Progenitor cell of endocrine pancreas (in vitro differentiated cells): Measurements from ENCODE around the gene ACAP2. TPM values are rescaled to one million over a fixed set of nuclear protein-coding genes. Genes with fewer than 3 reads are reported as not detected.
A peak's percentile ranks its signal among the peaks of the same experiment; 100 is the strongest.

ENCODE experiments used
- DNase-seq: peaks from one replicate; pipeline ENCODE4 v3.0.0; 2021; ENCODE audit warnings: low spot score; ENCODE audit not compliant: unreplicated experiment
- H3K27ac Mint-ChIP-seq: 2 replicates; pipeline ENCODE4 v1.8.0; 2021; ENCODE audit warnings: mild to moderate bottlenecking, moderate library complexity, mixed read lengths
- H3K27me3 Mint-ChIP-seq: 2 replicates; pipeline ENCODE4 v1.8.0; 2021; ENCODE audit warnings: mixed read lengths
- H3K36me3 Mint-ChIP-seq: 2 replicates; pipeline ENCODE4 v1.8.0; 2022; ENCODE audit warnings: mixed read lengths; ENCODE audit not compliant: insufficient read depth
- H3K4me1 Mint-ChIP-seq: 2 replicates; pipeline ENCODE4 v1.8.0; 2021; ENCODE audit warnings: low read depth, mixed read lengths
- H3K4me3 Mint-ChIP-seq: 2 replicates; pipeline ENCODE4 v1.8.0; 2021; ENCODE audit warnings: low read depth, mild to moderate bottlenecking, moderate library complexity, mixed read lengths
- H3K9me3 Mint-ChIP-seq: 2 replicates; pipeline ENCODE4 v1.8.0; 2021; ENCODE audit warnings: low read depth, mixed read lengths
- CTCF ChIP-seq: fragments of 200-600 bp; sonication (generic); IDR thresholded peaks from one replicate; pipeline ENCODE4 v1.5.0; 2021; ENCODE audit warnings: antibody characterized with exemption, mild to moderate bottlenecking; ENCODE audit not compliant: unreplicated experiment
- total RNA-seq: library from RNA; stranded (reverse); gene quantifications from 2 replicates; pipeline ENCODE4 v1.2.1, GENCODE V29; 2021

Gene ACAP2
- total RNA-seq, 1 donor from 2014 or later: 34.2 TPM

- peaks cover 15% of the 10 kb centered on the region for H3K4me1 Mint-ChIP-seq
- no peak for TF ChIP-seq CTCF
- DNase-seq: no peak
- no peak overlapping the region for H3K4me3 Mint-ChIP-seq
- H3K27me3 Mint-ChIP-seq: no peaks in the 10 kb centered on the region
- no peaks in the 10 kb centered on the region for H3K36me3 Mint-ChIP-seq
- peaks cover 2% of the 10 kb centered on the region for H3K9me3 Mint-ChIP-seq
- H3K27ac Mint-ChIP-seq: peak overlapping the region; percentile 0
These were observed 48.8 kb downstream of the ACAP2 start for GRCh38 chr3:195394024-195394423.

GRCh38 chr3:195388380-195388779 lies 54.4 kb downstream of the ACAP2 start:
- Mint-ChIP-seq H3K27me3 (no peaks in the 10 kb centered on the region), H3K36me3 (peaks cover 3% of the 10 kb centered on the region), H3K4me1 (peaks cover 17% of the 10 kb centered on the region), H3K27ac (no peak overlapping the region), H3K9me3 (no peaks in the 10 kb centered on the region), H3K4me3 (no peak overlapping the region)
- no peak for DNase-seq
- no peak for TF ChIP-seq CTCF

- Mint-ChIP-seq H3K27ac (peak overlapping the region; percentile 4), H3K36me3 (peaks cover 3% of the 10 kb centered on the region), H3K9me3 (no peaks in the 10 kb centered on the region), H3K4me3 (no peak overlapping the region), H3K4me1 (peaks cover 25% of the 10 kb centered on the region), H3K27me3 (no peaks in the 10 kb centered on the region)
- TF ChIP-seq CTCF: no peak
- no peak for DNase-seq
These were observed 56.1 kb downstream of the ACAP2 start for GRCh38 chr3:195386739-195387138.

GRCh38 chr3:195385526-195385925 lies 57.3 kb downstream of the ACAP2 start:
- no peaks in the 10 kb centered on the region for H3K27me3 Mint-ChIP-seq
- H3K4me1 Mint-ChIP-seq: peaks cover 25% of the 10 kb centered on the region
- H3K36me3 Mint-ChIP-seq: peaks cover 3% of the 10 kb centered on the region
- no peak overlapping the region for H3K4me3 Mint-ChIP-seq
- H3K9me3 Mint-ChIP-seq: no peaks in the 10 kb centered on the region
- no peak overlapping the region for H3K27ac Mint-ChIP-seq
- DNase-seq: no peak
- no peak for TF ChIP-seq CTCF

GRCh38 chr3:195384952-195385351 lies 57.9 kb downstream of the ACAP2 start:
- H3K27me3 Mint-ChIP-seq: no peaks in the 10 kb centered on the region
- H3K36me3 Mint-ChIP-seq: peaks cover 3% of the 10 kb centered on the region
- no peak overlapping the region for H3K4me3 Mint-ChIP-seq
- peaks cover 25% of the 10 kb centered on the region for H3K4me1 Mint-ChIP-seq
- no peaks in the 10 kb centered on the region for H3K9me3 Mint-ChIP-seq
- no peak for TF ChIP-seq CTCF
- DNase-seq: no peak
- H3K27ac Mint-ChIP-seq: no peak overlapping the region
